CD4-positive, alpha-beta T cell treated with Interleukin-10 for 1 hour (primary cell): ENCODE data around the gene HSPBAP1.
"Not testable (repeated sequence)": the region's sequence is repeated elsewhere in the genome, so short reads cannot be mapped to it uniquely, and the experiment has no call there.

Experiments
- DNase-seq: peaks from one replicate; pipeline ENCODE4 v3.0.0-alpha.2; 2020

The HSPBAP1 gene

GRCh38 chr3:122782804-122783203 lies 10.8 kb downstream of the HSPBAP1 start:
- no peak for DNase-seq

GRCh38 chr3:122777563-122777962 lies 16.1 kb downstream of the HSPBAP1 start:
- DNase-seq = no peak

GRCh38 chr3:122776675-122777468 lies 16.8 kb downstream of the HSPBAP1 start:
- DNase-seq = no peak

GRCh38 chr3:122774564-122774963 lies 19.1 kb downstream of the HSPBAP1 start:
- no peak for DNase-seq

GRCh38 chr3:122773944-122774509 lies 19.6 kb downstream of the HSPBAP1 start:
- no peak for DNase-seq

GRCh38 chr3:122772827-122773226 lies 20.8 kb downstream of the HSPBAP1 start:
- no peak for DNase-seq

- no peak for DNase-seq
Measured at GRCh38 chr3:122770521-122771202, 23.0 kb downstream of the HSPBAP1 start.

GRCh38 chr3:122767540-122768372 lies 25.9 kb downstream of the HSPBAP1 start:
- no peak for DNase-seq

- DNase-seq = no peak
Measured at GRCh38 chr3:122766430-122766829, 27.2 kb downstream of the HSPBAP1 start.

- no peak for DNase-seq
Measured at GRCh38 chr3:122760453-122761271, 33.0 kb downstream of the HSPBAP1 start.

GRCh38 chr3:122758877-122759560 lies 34.6 kb downstream of the HSPBAP1 start:
- no peak for DNase-seq

GRCh38 chr3:122755491-122755890 lies 38.1 kb downstream of the HSPBAP1 start:
- DNase-seq = no peak

- DNase-seq = peak; percentile 65
Measured at GRCh38 chr3:122754929-122755328, 38.7 kb downstream of the HSPBAP1 start.

GRCh38 chr3:122748347-122748746 lies 45.3 kb downstream of the HSPBAP1 start:
- DNase-seq = no peak

- not testable (repeated sequence) for DNase-seq
Measured at GRCh38 chr3:122747295-122747694, 46.3 kb downstream of the HSPBAP1 start.

GRCh38 chr3:122745369-122746021 lies 48.1 kb downstream of the HSPBAP1 start:
- DNase-seq = no peak

- DNase-seq = no peak
Measured at GRCh38 chr3:122743581-122744120, 50.0 kb downstream of the HSPBAP1 start.

- no peak for DNase-seq
Measured at GRCh38 chr3:122742234-122742633, 51.4 kb downstream of the HSPBAP1 start.

- no peak for DNase-seq
Measured at GRCh38 chr3:122739172-122739571, 54.5 kb downstream of the HSPBAP1 start.

GRCh38 chr3:122732682-122733525 lies 60.7 kb downstream of the HSPBAP1 start:
- DNase-seq = not testable (repeated sequence)
